ENCODE data around the gene RNF208. TPM values are rescaled to one million over a fixed set of nuclear protein-coding genes. Genes with fewer than 3 reads are reported as not detected.

RNF208 gene
- total and polyA plus RNA-seq, 10 of the 15 experiments (the other 5 are each of a cell fraction or from before 2014, with no cell fraction given) = 0.06 to 10.7 (median 0.77) TPM

- H3K79me2 ChIP-seq (ENCODE audit: control insufficient read depth, insufficient read depth, low read length) = no peaks in the 10 kb centered on the region; the same call in 1 of the 2 replicates
- ChIA-PET CTCF (interaction anchor here (0.6 to 1.1 kb wide), 2 partner anchors 66 to 166 kb away, joined by 3 to 5 read pairs; no protein-coding TSS in a partner anchor), POLR2A (interaction anchor here (0.7 kb wide), 1 partner anchor 44 kb away, joined by 3 read pairs; no protein-coding TSS in a partner anchor), RAD21 (ENCODE audit: unreplicated experiment) (interaction anchor here (1.4 kb wide), 1 partner anchor 7 kb away, joined by 3 read pairs; the partner anchor contains the start of genes ANAPC2 and SSNA1), SMC1A (ENCODE audit: uncharacterized antibody, unreplicated experiment) (no interaction called here)
- no peak overlapping the region for H2AFZ ChIP-seq (ENCODE audit: control insufficient read depth, low read depth, low read length)
- no peak for FAIRE-seq
- BruUV-seq (replicated peaks) = no TSS peak
- no peak overlapping the region for H3K4me2 ChIP-seq (ENCODE audit: control insufficient read depth, insufficient read depth)
- in situ Hi-C loops (cut with MboI) = no loop called here
- no peak for ATAC-seq
- H3K9ac ChIP-seq (ENCODE audit: control insufficient read depth, insufficient read depth, low read length) = no peak overlapping the region
- no peaks in the 10 kb centered on the region for H4K20me1 ChIP-seq (ENCODE audit: control insufficient read depth, insufficient read depth)
- H3K36me3 ChIP-seq (ENCODE audit: control insufficient read depth in 2 of 2, insufficient read depth in 2 of 2, low read length in 1 of 2) = peaks cover 0 to 5% of the 10 kb centered on the region in 2 experiments; a peak in 2 of 4 replicates
- WGBS (ENCODE audit: insufficient coverage, insufficient replicate concordance, low lambda C conversion rate, missing lambda C conversion rate) = 93% methylated on average over 20 of the region's 21 CpGs
- no peak overlapping the region for H3K27ac ChIP-seq (ENCODE audit: control insufficient read depth, insufficient read depth)
- no peaks in the 10 kb centered on the region for H3K27me3 ChIP-seq (replicated peaks in 1 of 2; ENCODE audit: control insufficient read depth in 2 of 2, insufficient read depth in 2 of 2, low read length in 1 of 2)
- TF ChIP-seq EP300 (IDR thresholded peaks at IDR 0.05; ENCODE audit: borderline replicate concordance in 1 of 2, control insufficient read depth in 1 of 2, low read depth in 2 of 2, low read length in 2 of 2) = no peak
- no peak for TF ChIP-seq SRF (IDR thresholded peaks at IDR 0.05; ENCODE audit: low read depth in 2 of 2, low read length in 2 of 2)
- TF ChIP-seq BCLAF1 (IDR thresholded peaks at IDR 0.05) = no peak
- TF ChIP-seq MEF2B (IDR thresholded peaks at IDR 0.05; ENCODE audit: partially characterized antibody, poor library complexity, severe bottlenecking) = no peak
- no peak overlapping the region for H3K4me3 ChIP-seq
- peaks cover 5% of the 10 kb centered on the region for H3K4me1 ChIP-seq (ENCODE audit: control insufficient read depth, insufficient read depth, low read length)
- intact Hi-C loops (cut with micrococcal nuclease; ENCODE audit: unreplicated experiment) = no loop called here
- H3K9me3 ChIP-seq (replicated peaks; ENCODE audit: control insufficient read depth, insufficient read depth, low read length) = no peaks in the 10 kb centered on the region
- no peak for DNase-seq (ENCODE audit: low read depth, low spot score)
These were observed 26.4 kb downstream of the RNF208 start for GRCh38 chr9:137195525-137196220.
